ENCODE data around the gene SCD5.

The SCD5 gene

GRCh38 chr4:82589756-82590155 is 208.8 kb downstream of the SCD5 start:
- no peak for DNase-seq (ENCODE audit: low read depth in 2 of 2)

- no peak for DNase-seq (ENCODE audit: low read depth in 2 of 2)
These were observed 209.8 kb downstream of the SCD5 start for GRCh38 chr4:82588771-82589270.

- no peak for DNase-seq (ENCODE audit: low read depth in 2 of 2)
These were observed 210.6 kb downstream of the SCD5 start for GRCh38 chr4:82587826-82588540.

- no peak for DNase-seq (ENCODE audit: low read depth in 2 of 2)
These were observed 212.7 kb downstream of the SCD5 start for GRCh38 chr4:82585690-82586435.

- no peak for DNase-seq (ENCODE audit: low read depth in 2 of 2)
These were observed 213.7 kb downstream of the SCD5 start for GRCh38 chr4:82584931-82585330.

GRCh38 chr4:82583897-82584587 is 214.6 kb downstream of the SCD5 start:
- DNase-seq (ENCODE audit: low read depth in 2 of 2), result no peak

- DNase-seq (ENCODE audit: low read depth in 2 of 2), result no peak
These were observed 218.7 kb downstream of the SCD5 start for GRCh38 chr4:82579932-82580331.
